ENCODE data around the gene ZBTB8A.
"Not testable (repeated sequence)": the region's sequence is repeated elsewhere in the genome, so short reads cannot be mapped to it uniquely, and the experiment has no call there.

The ZBTB8A gene

GRCh38 chr1:32622205-32622604, 83.0 kb downstream of the ZBTB8A start:
- CTCF ChIA-PET = interaction anchor here (0.9 kb wide), 1 partner anchor 100 kb away, joined by 3 read pairs; no protein-coding TSS in a partner anchor
- TF ChIP-seq NFRKB (IDR thresholded peaks at IDR 0.05) (no peak), ZNF384 (IDR thresholded peaks at IDR 0.05) (no peak)
- DNase-seq (ENCODE audit: extremely low spot score) = no peak
- POLR2A ChIA-PET = interaction anchor here (1.0 kb wide), 1 partner anchor 10 kb away, joined by 3 read pairs; no protein-coding TSS in a partner anchor

GRCh38 chr1:32622806-32623681, 83.8 kb downstream of the ZBTB8A start:
- ChIA-PET POLR2A (interaction anchor here (1.0 kb wide), 1 partner anchor 11 kb away, joined by 3 read pairs; no protein-coding TSS in a partner anchor), CTCF (interaction anchor here (0.9 kb wide), 1 partner anchor 101 kb away, joined by 3 read pairs; no protein-coding TSS in a partner anchor)
- TF ChIP-seq CTBP1 (IDR thresholded peaks at IDR 0.05; ENCODE audit: borderline replicate concordance) (no peak), FOXA1 (IDR thresholded peaks at IDR 0.05) (no peak), NFRKB (IDR thresholded peaks at IDR 0.05) (no peak), TARDBP (IDR thresholded peaks at IDR 0.05) (no peak), LEF1 (IDR thresholded peaks at IDR 0.05; ENCODE audit: borderline replicate concordance) (no peak), HDGF (IDR thresholded peaks at IDR 0.05; ENCODE audit: borderline replicate concordance) (no peak), FOXM1 (IDR thresholded peaks at IDR 0.05; ENCODE audit: borderline replicate concordance) (no peak), SP1 (IDR thresholded peaks at IDR 0.05) (no peak)
- DNase-seq (ENCODE audit: extremely low spot score) = no peak

- no peak for TF ChIP-seq SUZ12 (IDR thresholded peaks at IDR 0.05)
- no peak for TF ChIP-seq BHLHE40 (IDR thresholded peaks at IDR 0.05; ENCODE audit: borderline replicate concordance)
- no peak for DNase-seq (ENCODE audit: extremely low spot score)
- CTCF ChIA-PET = no interaction called here
- POLR2A ChIA-PET = interaction anchor here (2.1 kb wide), 1 partner anchor 11 kb away, joined by 6 read pairs; no protein-coding TSS in a partner anchor
Observed at GRCh38 chr1:32623775-32624174, 84.5 kb downstream of the ZBTB8A start.

DNA sequence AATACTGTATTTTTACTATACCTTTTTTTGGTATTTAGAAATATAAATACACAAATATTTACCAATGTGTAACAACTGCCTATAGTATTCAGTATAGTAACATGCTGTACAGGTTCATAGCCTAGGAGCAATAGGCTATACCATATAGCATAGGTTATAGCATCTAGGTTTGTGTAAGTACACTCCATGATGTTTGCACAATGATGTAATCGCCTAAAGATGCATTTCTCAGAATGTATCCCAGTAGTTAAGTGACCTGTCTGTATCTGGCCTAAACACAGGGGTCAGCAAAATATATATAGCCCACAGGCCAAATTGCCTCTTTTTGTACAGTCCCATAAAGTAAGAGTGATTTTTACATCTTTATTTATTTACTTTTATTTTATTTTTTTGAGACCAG, 86.9 kb downstream of the ZBTB8A start:
- no peak for TF ChIP-seq FOXA1 (IDR thresholded peaks at IDR 0.05)
- TF ChIP-seq SP1 (IDR thresholded peaks at IDR 0.05) = no peak
- no peak for TF ChIP-seq NFRKB (IDR thresholded peaks at IDR 0.05)
- no peak for TF ChIP-seq TARDBP (IDR thresholded peaks at IDR 0.05)
- DNase-seq (ENCODE audit: extremely low spot score) = no peak
- CTCF ChIA-PET = interaction anchor here (0.6 kb wide), 1 partner anchor 106 kb away, joined by 4 read pairs; no protein-coding TSS in a partner anchor
- POLR2A ChIA-PET = no interaction called here

DNA sequence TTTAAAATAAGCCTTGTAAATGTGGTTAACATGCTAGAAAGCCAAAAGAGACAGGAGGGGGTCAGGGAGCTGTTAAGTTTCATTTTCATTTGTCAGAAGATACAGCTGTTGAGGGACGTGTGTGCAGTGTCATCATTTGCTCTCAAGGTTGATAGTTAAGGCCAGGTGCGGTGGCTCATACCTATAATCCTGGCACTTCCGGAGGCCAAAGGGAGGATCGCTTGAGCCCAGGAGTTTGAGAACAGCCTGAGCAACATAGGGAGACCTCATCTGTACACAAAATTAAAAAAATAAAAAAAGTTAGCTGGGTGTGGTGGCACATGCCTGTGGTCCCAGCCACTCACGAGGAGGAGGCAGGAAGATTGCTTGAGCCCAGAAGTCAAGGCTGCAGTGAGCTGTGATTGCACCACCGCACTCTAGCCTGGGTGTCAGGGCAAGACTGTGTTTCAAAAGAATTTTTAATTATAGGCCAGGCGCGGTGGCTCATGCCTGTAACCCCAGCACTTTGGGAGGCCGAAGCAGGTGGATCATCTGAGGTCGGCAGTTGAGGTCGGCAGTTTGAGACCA, 88.5 kb downstream of the ZBTB8A start:
- ChIA-PET POLR2A (interaction anchor here (1.0 kb wide), 1 partner anchor 23 kb away, joined by 3 read pairs; the partner anchor contains the start of gene RBBP4), CTCF (interaction anchor here (0.6 kb wide), 1 partner anchor 310 kb away, joined by 3 read pairs; no protein-coding TSS in a partner anchor)
- TF ChIP-seq FOXM1 (IDR thresholded peaks at IDR 0.05; ENCODE audit: borderline replicate concordance) = no peak
- no peak for TF ChIP-seq ARNT (IDR thresholded peaks at IDR 0.05)
- TF ChIP-seq PKNOX1 (IDR thresholded peaks at IDR 0.05) = no peak
- no peak for TF ChIP-seq HDGF (IDR thresholded peaks at IDR 0.05; ENCODE audit: borderline replicate concordance)
- TF ChIP-seq NFRKB (IDR thresholded peaks at IDR 0.05) = no peak
- no peak for TF ChIP-seq SUZ12 (IDR thresholded peaks at IDR 0.05)
- TF ChIP-seq TARDBP (IDR thresholded peaks at IDR 0.05) = no peak
- TF ChIP-seq FOXK2 (IDR thresholded peaks at IDR 0.05) = no peak
- no peak for TF ChIP-seq SP1 (IDR thresholded peaks at IDR 0.05)
- no peak for TF ChIP-seq FOXA1 (IDR thresholded peaks at IDR 0.05)
- DNase-seq (ENCODE audit: extremely low spot score) = no peak

DNA sequence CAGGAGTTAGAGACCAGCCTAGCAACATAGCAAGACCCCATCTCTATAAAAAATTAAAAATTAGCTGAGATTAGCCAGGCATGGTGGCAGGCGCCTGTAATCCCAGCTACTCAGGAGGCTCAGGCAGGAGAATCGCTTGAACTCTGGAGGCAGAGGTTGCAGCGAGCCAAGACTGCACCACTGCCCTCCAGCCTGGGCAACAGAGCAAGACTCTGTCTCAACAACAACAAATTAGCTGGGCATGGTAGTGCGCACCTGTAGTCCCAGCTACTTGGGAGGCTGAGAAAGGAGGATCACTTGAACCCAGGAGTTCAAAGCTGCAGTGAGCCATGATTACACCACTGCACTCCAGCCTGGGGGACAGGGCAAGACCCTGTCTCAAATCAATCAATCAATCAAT, 90.9 kb downstream of the ZBTB8A start:
- CTCF ChIA-PET; DNase-seq (ENCODE audit: extremely low spot score); POLR2A ChIA-PET: not testable (repeated sequence)

DNA sequence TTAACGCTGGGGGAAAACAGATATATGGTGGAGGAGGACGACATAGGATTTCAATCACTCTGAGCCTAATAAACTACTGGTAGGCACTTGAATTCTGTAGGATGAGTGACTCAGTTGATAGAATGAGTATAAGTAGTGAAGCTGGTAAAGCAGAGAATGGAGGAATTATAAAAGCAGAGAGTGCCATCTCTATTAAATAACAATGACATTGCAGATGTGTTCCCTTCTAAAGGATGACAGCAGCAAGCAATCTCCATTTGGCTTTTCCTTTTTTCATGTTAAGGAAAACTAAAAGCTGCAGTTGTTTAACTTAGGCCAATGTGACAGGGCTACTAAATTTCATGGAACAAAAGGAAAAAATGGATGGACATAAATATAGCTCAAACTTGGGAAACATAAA, 93.6 kb downstream of the ZBTB8A start:
- ChIA-PET POLR2A (interaction anchor here (1.0 to 1.1 kb wide), 2 partner anchors 18 to 137 kb away, joined by 3 read pairs; partner anchors contain the start of gene RBBP4), CTCF (no interaction called here)
- no peak for DNase-seq (ENCODE audit: extremely low spot score)
- TF ChIP-seq HDGF (IDR thresholded peaks at IDR 0.05; ENCODE audit: borderline replicate concordance) (no peak), FOXM1 (IDR thresholded peaks at IDR 0.05; ENCODE audit: borderline replicate concordance) (no peak), BHLHE40 (IDR thresholded peaks at IDR 0.05; ENCODE audit: borderline replicate concordance) (no peak), ELF4 (IDR thresholded peaks at IDR 0.05) (no peak), SUZ12 (IDR thresholded peaks at IDR 0.05) (no peak), CTBP1 (IDR thresholded peaks at IDR 0.05; ENCODE audit: borderline replicate concordance) (no peak), ARNT (IDR thresholded peaks at IDR 0.05) (no peak), ZNF384 (IDR thresholded peaks at IDR 0.05) (no peak), SP1 (IDR thresholded peaks at IDR 0.05) (no peak), TARDBP (IDR thresholded peaks at IDR 0.05) (no peak), NFRKB (IDR thresholded peaks at IDR 0.05) (no peak), L3MBTL2 (conservative IDR thresholded peaks at IDR 0.05) (no peak), FOXK2 (IDR thresholded peaks at IDR 0.05) (no peak), PKNOX1 (IDR thresholded peaks at IDR 0.05) (no peak)
